Ishikawa (cell line): Measurements from ENCODE around the gene MAPKBP1.

ENCODE experiments used
- CREB1 ChIP-seq: IDR thresholded peaks from 2 replicates; pipeline ENCODE4 v1.6.1; 2012; ENCODE audit warnings: low read depth
- EP300 ChIP-seq: IDR thresholded peaks from 2 replicates; pipeline ENCODE4 v1.6.1; 2012; ENCODE audit warnings: borderline replicate concordance
- MAX ChIP-seq: IDR thresholded peaks from 2 replicates; pipeline ENCODE4 v1.6.1; 2012
- NFIC ChIP-seq: IDR thresholded peaks from 2 replicates; pipeline ENCODE4 v1.6.1; 2012
- REST ChIP-seq: IDR thresholded peaks from 2 replicates; pipeline ENCODE4 v1.6.1; 2012; ENCODE audit warnings: low read depth, mild to moderate bottlenecking
- TAF1 ChIP-seq: IDR thresholded peaks from 2 replicates; pipeline ENCODE4 v1.6.1; 2012; ENCODE audit warnings: low read depth, mild to moderate bottlenecking
- ZBTB7A ChIP-seq: IDR thresholded peaks from 2 replicates; pipeline ENCODE4 v1.6.1; 2012; ENCODE audit warnings: low read depth

- TF ChIP-seq REST (no peak), TAF1 (no peak), ZBTB7A (no peak), NFIC (no peak), CREB1 (no peak), EP300 (no peak), MAX (no peak)
Measured at GRCh38 chr15:41822957-41823356, 48.7 kb downstream of the MAPKBP1 start.
